ENCODE data around the gene ABCA3. TPM values are rescaled to one million over a fixed set of nuclear protein-coding genes. Genes with fewer than 3 reads are reported as not detected.

ABCA3 gene
- total RNA-seq, 4 donors from 2014 or later = 14.9 to 22.2 (median 15.8) TPM

- TF ChIP-seq, protein P1, sequence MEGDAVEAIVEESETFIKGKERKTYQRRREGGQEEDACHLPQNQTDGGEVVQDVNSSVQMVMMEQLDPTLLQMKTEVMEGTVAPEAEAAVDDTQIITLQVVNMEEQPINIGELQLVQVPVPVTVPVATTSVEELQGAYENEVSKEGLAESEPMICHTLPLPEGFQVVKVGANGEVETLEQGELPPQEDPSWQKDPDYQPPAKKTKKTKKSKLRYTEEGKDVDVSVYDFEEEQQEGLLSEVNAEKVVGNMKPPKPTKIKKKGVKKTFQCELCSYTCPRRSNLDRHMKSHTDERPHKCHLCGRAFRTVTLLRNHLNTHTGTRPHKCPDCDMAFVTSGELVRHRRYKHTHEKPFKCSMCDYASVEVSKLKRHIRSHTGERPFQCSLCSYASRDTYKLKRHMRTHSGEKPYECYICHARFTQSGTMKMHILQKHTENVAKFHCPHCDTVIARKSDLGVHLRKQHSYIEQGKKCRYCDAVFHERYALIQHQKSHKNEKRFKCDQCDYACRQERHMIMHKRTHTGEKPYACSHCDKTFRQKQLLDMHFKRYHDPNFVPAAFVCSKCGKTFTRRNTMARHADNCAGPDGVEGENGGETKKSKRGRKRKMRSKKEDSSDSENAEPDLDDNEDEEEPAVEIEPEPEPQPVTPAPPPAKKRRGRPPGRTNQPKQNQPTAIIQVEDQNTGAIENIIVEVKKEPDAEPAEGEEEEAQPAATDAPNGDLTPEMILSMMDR (IDR thresholded peaks at IDR 0.05) = no peak
- no peak for TF ChIP-seq EP300 (IDR thresholded peaks at IDR 0.05)
- no peak for TF ChIP-seq POLR2A (IDR thresholded peaks at IDR 0.05)
- DNase-seq (ENCODE audit: low spot score in 2 of 2) = no peak
- WGBS, 2 donors = 81 to 88% methylated on average over 4 of the region's 4 CpGs
Observed at GRCh38 chr16:2372684-2373083, 32.2 kb upstream of the ABCA3 start.

DNA sequence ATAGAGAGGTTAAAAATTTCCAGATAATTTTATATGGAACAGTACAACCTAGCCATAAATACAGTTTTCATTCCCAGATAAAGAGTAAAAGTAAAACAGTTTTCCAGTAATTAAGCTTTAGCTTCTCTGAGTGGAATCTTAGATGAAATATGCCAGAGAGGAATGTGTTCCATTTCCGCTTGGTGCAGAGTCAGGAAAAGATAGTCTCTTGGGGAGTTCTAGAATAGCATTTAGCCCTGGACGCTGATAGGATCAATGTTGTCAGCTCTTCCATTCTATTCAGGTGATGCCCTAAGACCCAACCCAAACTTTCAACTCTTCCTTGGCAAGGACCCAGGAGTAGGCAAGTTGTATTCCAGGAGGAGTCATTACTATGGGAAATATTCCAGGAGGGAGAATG, 30.9 kb upstream of the ABCA3 start:
- Histone ChIP-seq H3K4me1 (peaks cover 0 to 10% (median 0%) of the 10 kb centered on the region in 4 donors), H3K4me3 (no peak overlapping the region), H3K36me3 (no peaks in the 10 kb centered on the region), H3K27ac (no peak overlapping the region), H3K27me3 (no peaks in the 10 kb centered on the region), H3K9me3 (no peaks in the 10 kb centered on the region)
- WGBS, 2 donors = 53 to 77% methylated on average over 2 of the region's 2 CpGs
- DNase-seq (ENCODE audit: low spot score in 2 of 2) = no peak
- TF ChIP-seq, protein P1 (IDR thresholded peaks at IDR 0.05) = no peak
- TF ChIP-seq POLR2A (IDR thresholded peaks at IDR 0.05) = no peak
- no peak for TF ChIP-seq EP300 (IDR thresholded peaks at IDR 0.05)

More at GRCh38 chr16:2372684-2373083, 32.2 kb upstream of the ABCA3 start:
- Histone ChIP-seq H3K36me3 (no peaks in the 10 kb centered on the region), H3K27ac (no peak overlapping the region), H3K4me3 (no peak overlapping the region), H3K4me1 (peaks cover 0 to 10% (median 0%) of the 10 kb centered on the region in 4 donors), H3K9me3 (no peaks in the 10 kb centered on the region), H3K27me3 (no peaks in the 10 kb centered on the region)

DNA sequence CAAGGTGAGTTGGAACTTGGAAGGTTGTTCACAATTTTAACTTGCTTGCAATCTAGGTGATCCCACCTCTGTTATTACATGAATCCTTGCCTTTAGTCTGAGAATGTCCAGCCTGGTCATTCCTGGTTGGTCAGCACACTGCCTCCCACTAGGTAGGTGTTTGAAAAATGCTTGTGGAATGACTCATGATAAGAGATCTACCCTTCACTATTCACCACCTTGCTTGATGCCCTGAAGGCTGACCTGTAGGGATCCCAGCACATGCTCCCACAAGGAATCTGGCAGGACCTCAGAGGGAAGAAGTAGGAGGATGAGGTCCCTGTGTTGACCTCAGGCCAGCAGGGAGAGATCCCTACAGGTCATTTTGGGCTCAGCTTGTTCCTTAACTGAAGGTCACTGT, 30.2 kb upstream of the ABCA3 start:
- H3K9me3 ChIP-seq = no peaks in the 10 kb centered on the region
- H3K4me1 ChIP-seq = peaks cover 0 to 10% (median 0%) of the 10 kb centered on the region in 4 donors
- no peak for DNase-seq (ENCODE audit: low spot score in 2 of 2)
- H3K27me3 ChIP-seq = no peaks in the 10 kb centered on the region
- H3K4me3 ChIP-seq = no peak overlapping the region
- no peaks in the 10 kb centered on the region for H3K36me3 ChIP-seq
- no peak overlapping the region for H3K27ac ChIP-seq
- TF ChIP-seq EP300 (IDR thresholded peaks at IDR 0.05) (no peak), POLR2A (IDR thresholded peaks at IDR 0.05) (no peak)
- TF ChIP-seq, protein P1 (IDR thresholded peaks at IDR 0.05) = no peak

GRCh38 chr16:2366660-2367309, 26.3 kb upstream of the ABCA3 start:
- H3K36me3 ChIP-seq = no peaks in the 10 kb centered on the region
- no peaks in the 10 kb centered on the region for H3K27me3 ChIP-seq
- H3K4me1 ChIP-seq = peaks cover 0 to 10% (median 0%) of the 10 kb centered on the region in 4 donors
- no peaks in the 10 kb centered on the region for H3K9me3 ChIP-seq
- 88 to 90% methylated on average over 13 of the region's 13 CpGs for WGBS, 2 donors
- H3K4me3 ChIP-seq = no peak overlapping the region
- no peak overlapping the region for H3K27ac ChIP-seq
- DNase-seq (ENCODE audit: low spot score in 2 of 2) = no peak
- TF ChIP-seq EP300 (IDR thresholded peaks at IDR 0.05) (no peak), POLR2A (IDR thresholded peaks at IDR 0.05) (no peak)
- TF ChIP-seq, protein P1 (IDR thresholded peaks at IDR 0.05) = no peak

GRCh38 chr16:2365397-2366294, 25.1 kb upstream of the ABCA3 start:
- 57 to 60% methylated on average over 11 of the region's 11 CpGs for WGBS, 2 donors
- H3K27ac ChIP-seq = no peak overlapping the region
- DNase-seq (ENCODE audit: low spot score in 2 of 2) = no peak
- peaks cover 0 to under 1% (median 0%) of the 10 kb centered on the region in 4 donors for H3K4me1 ChIP-seq
- H3K4me3 ChIP-seq = no peak overlapping the region
- TF ChIP-seq, protein P1 (IDR thresholded peaks at IDR 0.05) = no peak
- TF ChIP-seq EP300 (IDR thresholded peaks at IDR 0.05) (no peak), POLR2A (IDR thresholded peaks at IDR 0.05) (no peak)
- H3K9me3 ChIP-seq = no peaks in the 10 kb centered on the region
- no peaks in the 10 kb centered on the region for H3K36me3 ChIP-seq
- H3K27me3 ChIP-seq = no peaks in the 10 kb centered on the region

All from tibial nerve (tissue), 4 donors.